Panc1 (cell line): ENCODE data around the gene NRBP1. TPM values are rescaled to one million over a fixed set of nuclear protein-coding genes. Genes with fewer than 3 reads are reported as not detected.

ENCODE experiments used
- ATAC-seq: fragments of 200-7000 bp; cut with Tn5 transposase; 2 replicates; pipeline ENCODE4 v1.9.1; 2020; ENCODE audit warnings: mild to moderate bottlenecking, moderate library complexity
- BruUV-seq: library from RNA; stranded (reverse); fragments of 400-500 nt; replicated peaks from 2 replicates; lab custom pipeline; 2021; lab: Mats Ljungman, UMichigan
- CTCF ChIA-PET: fragments of 300-600 bp; sonication (Branson Sonifier 250); formaldehyde crosslinking; loops from one replicate; lab custom pipeline; 2022; ENCODE audit warnings: antibody characterized with exemption; lab: Charles Lee
- POLR2A ChIA-PET: fragments of 300-600 bp; sonication (Branson Sonifier 250); formaldehyde crosslinking; loops from one replicate; lab custom pipeline; 2022; ENCODE audit warnings: antibody characterized with exemption; lab: Charles Lee
- DNase-seq: peaks from one replicate; pipeline ENCODE4 v3.0.0-alpha.2; 2010; ENCODE audit warnings: low read depth, low spot score
- H3K27ac ChIP-seq: 2 replicates; pipeline ENCODE4 v1.5.1; 2011; ENCODE audit warnings: mild to moderate bottlenecking, low read length, inconsistent platforms
- H3K27me3 ChIP-seq: fragments of 200-500 bp; sonication (Bioruptor generic); 2 replicates; pipeline ENCODE4 v1.6.0; 2014; ENCODE audit warnings: low read length, inconsistent platforms; ENCODE audit not compliant: control insufficient read depth, insufficient read depth
- H3K36me3 ChIP-seq: fragments of 200-500 bp; sonication (Bioruptor generic); 2 replicates; pipeline ENCODE4 v1.5.1; 2014; ENCODE audit warnings: inconsistent platforms, mild to moderate bottlenecking, low read length, moderate library complexity; ENCODE audit not compliant: control insufficient read depth, insufficient read depth
- H3K4me1 ChIP-seq: 2 replicates; pipeline ENCODE4 v1.5.1; 2011; ENCODE audit warnings: inconsistent platforms, mild to moderate bottlenecking, low read length, moderate library complexity; ENCODE audit not compliant: control insufficient read depth, insufficient read depth
- H3K4me3 ChIP-seq, 2 experiments: 2 replicates each; pipeline ENCODE4 v1.5.1; 2011 to 2012; ENCODE audit warnings: low read depth in 2 of 2, low read length in 2 of 2, mild to moderate bottlenecking in 2 of 2, inconsistent platforms in 1 of 2, moderate library complexity in 1 of 2
- H3K9me3 ChIP-seq: fragments of 200-500 bp; sonication (Bioruptor generic); 2 replicates; pipeline ENCODE4 v1.5.1; 2014; ENCODE audit warnings: low read depth, mild to moderate bottlenecking, inconsistent platforms, low read length, moderate library complexity; ENCODE audit not compliant: control insufficient read depth, insufficient read depth
- POLR2AphosphoS5 ChIP-seq: IDR thresholded peaks from 2 replicates; pipeline ENCODE4 v1.6.1; 2012; ENCODE audit warnings: mild to moderate bottlenecking, low read depth, low read length, moderate library complexity
- SIN3A ChIP-seq: IDR thresholded peaks from 2 replicates; pipeline ENCODE4 v1.6.1; 2012; ENCODE audit warnings: low read depth, mild to moderate bottlenecking, low read length, moderate library complexity, borderline replicate concordance; ENCODE audit not compliant: insufficient read depth
- TCF7L2 ChIP-seq: IDR thresholded peaks from 2 replicates; pipeline ENCODE4 v1.6.1; 2011; ENCODE audit warnings: mild to moderate bottlenecking, low read depth, low read length, inconsistent platforms
- in situ Hi-C: cut with HindIII; loops from 2 replicates; pipeline ENCODE4 v1.10.0; 2016; ENCODE audit warnings: low sequenced_read_pairs, low pct_unique_long_range_greater_than_20kb
- intact Hi-C: fragments of 100-400 bp; cut with micrococcal nuclease; formaldehyde crosslinking; loops from one replicate; pipeline ENCODE4 v1.10.0; 2022; ENCODE audit not compliant: unreplicated experiment
- total RNA-seq: library from RNA; stranded (reverse); gene quantifications from one replicate; pipeline ENCODE4 v1.2.1, GENCODE V29; 2021; ENCODE audit not compliant: unreplicated experiment
- TF ChIP-seq, protein P1 (sequence below): fragments of 450-650 bp; IDR thresholded peaks from 2 replicates; pipeline ENCODE4 v1.5.1; 2017; ENCODE audit warnings: mild to moderate bottlenecking
- TF ChIP-seq, protein P2 (sequence below), 2 experiments: IDR thresholded peaks; 2 replicates each; pipeline ENCODE4 v1.6.1; 2011 to 2012; ENCODE audit warnings: low read depth in 2 of 2, control low read depth in 1 of 2, low read length in 1 of 2, mild to moderate bottlenecking in 1 of 2, moderate library complexity in 1 of 2; ENCODE audit not compliant: insufficient read depth in 1 of 2

The NRBP1 gene
- total RNA-seq, 1 experiment from 2014 or later, result 103 TPM

DNA sequence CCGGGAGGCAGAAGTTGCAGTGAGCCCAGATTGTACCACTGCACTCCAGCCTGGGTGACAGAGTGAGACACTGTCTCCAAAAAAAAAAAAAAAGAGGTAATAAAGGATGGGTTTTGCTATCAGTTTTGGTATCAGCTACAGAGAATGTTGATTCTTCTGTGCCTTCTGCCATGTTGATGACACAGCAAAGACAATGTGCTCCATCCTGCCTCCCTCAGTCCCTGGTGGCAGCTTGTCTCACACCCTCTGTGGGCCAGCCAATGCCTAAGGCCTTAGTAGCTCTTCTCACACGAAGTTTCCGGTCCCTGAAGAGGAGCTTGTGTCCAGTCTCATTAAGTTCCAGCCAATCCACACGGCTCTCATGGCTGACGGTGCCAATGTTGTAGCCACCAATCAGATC is 43.5 kb downstream of the NRBP1 start:
- intact Hi-C loops, result no loop called here
- Histone ChIP-seq H3K4me3 (no peak overlapping the region), H3K27ac (no peak overlapping the region), H3K9me3 (no peaks in the 10 kb centered on the region), H3K27me3 (no peaks in the 10 kb centered on the region), H3K4me1 (no peaks in the 10 kb centered on the region), H3K36me3 (no peaks in the 10 kb centered on the region)
- ChIA-PET CTCF (no interaction called here), POLR2A (no interaction called here)
- ATAC-seq (no peak), DNase-seq (no peak)
- in situ Hi-C loops, result no loop called here
- TF ChIP-seq SIN3A (no peak), TCF7L2 (no peak), POLR2AphosphoS5 (no peak)
- TF ChIP-seq, protein P1, sequence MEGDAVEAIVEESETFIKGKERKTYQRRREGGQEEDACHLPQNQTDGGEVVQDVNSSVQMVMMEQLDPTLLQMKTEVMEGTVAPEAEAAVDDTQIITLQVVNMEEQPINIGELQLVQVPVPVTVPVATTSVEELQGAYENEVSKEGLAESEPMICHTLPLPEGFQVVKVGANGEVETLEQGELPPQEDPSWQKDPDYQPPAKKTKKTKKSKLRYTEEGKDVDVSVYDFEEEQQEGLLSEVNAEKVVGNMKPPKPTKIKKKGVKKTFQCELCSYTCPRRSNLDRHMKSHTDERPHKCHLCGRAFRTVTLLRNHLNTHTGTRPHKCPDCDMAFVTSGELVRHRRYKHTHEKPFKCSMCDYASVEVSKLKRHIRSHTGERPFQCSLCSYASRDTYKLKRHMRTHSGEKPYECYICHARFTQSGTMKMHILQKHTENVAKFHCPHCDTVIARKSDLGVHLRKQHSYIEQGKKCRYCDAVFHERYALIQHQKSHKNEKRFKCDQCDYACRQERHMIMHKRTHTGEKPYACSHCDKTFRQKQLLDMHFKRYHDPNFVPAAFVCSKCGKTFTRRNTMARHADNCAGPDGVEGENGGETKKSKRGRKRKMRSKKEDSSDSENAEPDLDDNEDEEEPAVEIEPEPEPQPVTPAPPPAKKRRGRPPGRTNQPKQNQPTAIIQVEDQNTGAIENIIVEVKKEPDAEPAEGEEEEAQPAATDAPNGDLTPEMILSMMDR, result no peak
- TF ChIP-seq, protein P2, sequence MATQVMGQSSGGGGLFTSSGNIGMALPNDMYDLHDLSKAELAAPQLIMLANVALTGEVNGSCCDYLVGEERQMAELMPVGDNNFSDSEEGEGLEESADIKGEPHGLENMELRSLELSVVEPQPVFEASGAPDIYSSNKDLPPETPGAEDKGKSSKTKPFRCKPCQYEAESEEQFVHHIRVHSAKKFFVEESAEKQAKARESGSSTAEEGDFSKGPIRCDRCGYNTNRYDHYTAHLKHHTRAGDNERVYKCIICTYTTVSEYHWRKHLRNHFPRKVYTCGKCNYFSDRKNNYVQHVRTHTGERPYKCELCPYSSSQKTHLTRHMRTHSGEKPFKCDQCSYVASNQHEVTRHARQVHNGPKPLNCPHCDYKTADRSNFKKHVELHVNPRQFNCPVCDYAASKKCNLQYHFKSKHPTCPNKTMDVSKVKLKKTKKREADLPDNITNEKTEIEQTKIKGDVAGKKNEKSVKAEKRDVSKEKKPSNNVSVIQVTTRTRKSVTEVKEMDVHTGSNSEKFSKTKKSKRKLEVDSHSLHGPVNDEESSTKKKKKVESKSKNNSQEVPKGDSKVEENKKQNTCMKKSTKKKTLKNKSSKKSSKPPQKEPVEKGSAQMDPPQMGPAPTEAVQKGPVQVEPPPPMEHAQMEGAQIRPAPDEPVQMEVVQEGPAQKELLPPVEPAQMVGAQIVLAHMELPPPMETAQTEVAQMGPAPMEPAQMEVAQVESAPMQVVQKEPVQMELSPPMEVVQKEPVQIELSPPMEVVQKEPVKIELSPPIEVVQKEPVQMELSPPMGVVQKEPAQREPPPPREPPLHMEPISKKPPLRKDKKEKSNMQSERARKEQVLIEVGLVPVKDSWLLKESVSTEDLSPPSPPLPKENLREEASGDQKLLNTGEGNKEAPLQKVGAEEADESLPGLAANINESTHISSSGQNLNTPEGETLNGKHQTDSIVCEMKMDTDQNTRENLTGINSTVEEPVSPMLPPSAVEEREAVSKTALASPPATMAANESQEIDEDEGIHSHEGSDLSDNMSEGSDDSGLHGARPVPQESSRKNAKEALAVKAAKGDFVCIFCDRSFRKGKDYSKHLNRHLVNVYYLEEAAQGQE (IDR thresholded peaks at IDR 0.05; ENCODE audit: insufficient read depth in 1 of 2, low read depth in 2 of 2, low read length in 1 of 2), result no peak
- BruUV-seq, result no TSS peak

DNA sequence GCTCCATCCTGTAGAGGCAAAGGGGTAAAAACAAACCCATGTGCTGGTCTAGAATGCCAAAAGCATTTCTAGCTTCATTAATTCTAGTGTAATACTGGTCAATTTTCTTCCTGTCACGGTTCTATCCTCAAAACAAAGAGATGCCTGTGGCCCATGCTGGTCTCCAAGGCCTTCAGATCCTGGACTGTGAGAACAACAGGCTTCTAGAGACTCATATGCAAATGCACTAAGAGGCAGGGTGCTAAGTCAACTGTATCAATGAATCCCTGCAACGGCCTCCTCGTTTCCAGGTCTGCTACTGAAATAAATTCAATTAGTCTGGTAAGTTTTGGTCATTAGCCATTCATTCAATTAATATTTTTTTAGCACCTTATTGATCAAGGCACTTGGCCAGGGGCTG is 57.1 kb downstream of the NRBP1 start:
- DNase-seq (no peak), ATAC-seq (no peak)
- Histone ChIP-seq H3K9me3 (no peaks in the 10 kb centered on the region), H3K36me3 (no peaks in the 10 kb centered on the region), H3K4me1 (peaks cover 7% of the 10 kb centered on the region; the same call in 1 of the 2 replicates), H3K27ac (no peak overlapping the region), H3K4me3 (no peak overlapping the region), H3K27me3 (no peaks in the 10 kb centered on the region)
- POLR2A ChIA-PET, result no interaction called here
- CTCF ChIA-PET, result no interaction called here
- no TSS peak for BruUV-seq
- in situ Hi-C loops, result no loop called here
- no peak for TF ChIP-seq POLR2AphosphoS5
- TF ChIP-seq, protein P1, result no peak
- TF ChIP-seq, protein P2 (IDR thresholded peaks at IDR 0.05; ENCODE audit: insufficient read depth in 1 of 2, low read depth in 2 of 2, low read length in 1 of 2), result no peak
- no peak for TF ChIP-seq SIN3A
- TF ChIP-seq TCF7L2, result no peak
- intact Hi-C loops, result no loop called here
